AG09309 (cell line): ENCODE results near the gene SLC8A1.

Experiments used
- DNase-seq: peaks from one replicate; pipeline ENCODE4 v3.0.0-alpha.2; 2010; ENCODE audit warnings: low read depth
- H3K4me3 ChIP-seq: 2 replicates; pipeline ENCODE4 v1.5.1; 2011; ENCODE audit warnings: mild to moderate bottlenecking, low read depth, low read length, moderate library complexity; ENCODE audit not compliant: control insufficient read depth
- TF ChIP-seq, protein P1 (sequence below): IDR thresholded peaks from 2 replicates; pipeline ENCODE4 v1.5.1; 2011; ENCODE audit warnings: mild to moderate bottlenecking, low read depth, low read length, inconsistent platforms; ENCODE audit not compliant: insufficient read depth, control insufficient read depth; ENCODE audit errors: missing control alignments

Gene SLC8A1

DNA sequence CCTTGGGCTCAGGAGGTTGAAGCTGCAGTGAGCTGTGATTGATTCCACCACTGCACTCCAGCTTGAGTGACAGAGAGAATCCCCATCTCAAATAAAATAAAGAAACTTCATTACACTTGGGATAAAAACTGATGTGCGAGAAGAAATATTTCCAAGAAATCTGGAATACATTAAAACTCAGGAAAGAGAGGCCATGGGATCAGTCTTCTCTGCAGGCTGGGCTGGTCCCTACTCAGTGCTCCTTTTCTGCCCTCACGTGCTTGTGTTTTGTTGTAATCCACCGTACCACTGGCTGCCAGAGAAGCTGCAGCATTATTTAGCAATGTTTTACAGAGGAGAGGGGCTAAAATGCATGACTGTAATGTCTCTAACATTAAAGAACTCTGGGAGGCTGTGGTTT is 282.0 kb downstream of the SLC8A1 start:
- TF ChIP-seq, protein P1, sequence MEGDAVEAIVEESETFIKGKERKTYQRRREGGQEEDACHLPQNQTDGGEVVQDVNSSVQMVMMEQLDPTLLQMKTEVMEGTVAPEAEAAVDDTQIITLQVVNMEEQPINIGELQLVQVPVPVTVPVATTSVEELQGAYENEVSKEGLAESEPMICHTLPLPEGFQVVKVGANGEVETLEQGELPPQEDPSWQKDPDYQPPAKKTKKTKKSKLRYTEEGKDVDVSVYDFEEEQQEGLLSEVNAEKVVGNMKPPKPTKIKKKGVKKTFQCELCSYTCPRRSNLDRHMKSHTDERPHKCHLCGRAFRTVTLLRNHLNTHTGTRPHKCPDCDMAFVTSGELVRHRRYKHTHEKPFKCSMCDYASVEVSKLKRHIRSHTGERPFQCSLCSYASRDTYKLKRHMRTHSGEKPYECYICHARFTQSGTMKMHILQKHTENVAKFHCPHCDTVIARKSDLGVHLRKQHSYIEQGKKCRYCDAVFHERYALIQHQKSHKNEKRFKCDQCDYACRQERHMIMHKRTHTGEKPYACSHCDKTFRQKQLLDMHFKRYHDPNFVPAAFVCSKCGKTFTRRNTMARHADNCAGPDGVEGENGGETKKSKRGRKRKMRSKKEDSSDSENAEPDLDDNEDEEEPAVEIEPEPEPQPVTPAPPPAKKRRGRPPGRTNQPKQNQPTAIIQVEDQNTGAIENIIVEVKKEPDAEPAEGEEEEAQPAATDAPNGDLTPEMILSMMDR: no peak
- no peak for DNase-seq
- H3K4me3 ChIP-seq: no peak overlapping the region

DNA sequence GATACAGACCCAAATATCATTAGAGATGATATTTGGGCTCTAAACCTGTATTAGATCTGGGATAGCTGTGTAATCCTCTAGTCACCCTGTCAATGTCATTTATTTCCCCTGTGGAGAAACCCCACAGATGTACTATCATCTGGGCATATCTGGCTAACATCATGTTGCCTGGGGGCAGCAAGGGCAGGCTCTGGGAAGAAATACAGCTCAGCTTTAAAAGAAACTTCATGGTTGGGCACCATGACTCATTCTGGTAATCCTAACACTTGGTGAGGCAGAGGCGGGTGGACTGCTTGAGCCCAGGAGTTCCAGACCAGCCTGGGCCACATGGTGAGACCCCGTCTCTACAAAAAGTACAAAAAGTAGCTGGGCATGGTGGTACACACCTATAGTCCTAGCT is 282.5 kb downstream of the SLC8A1 start:
- TF ChIP-seq, protein P1: no peak
- no peak overlapping the region for H3K4me3 ChIP-seq
- no peak for DNase-seq

DNA sequence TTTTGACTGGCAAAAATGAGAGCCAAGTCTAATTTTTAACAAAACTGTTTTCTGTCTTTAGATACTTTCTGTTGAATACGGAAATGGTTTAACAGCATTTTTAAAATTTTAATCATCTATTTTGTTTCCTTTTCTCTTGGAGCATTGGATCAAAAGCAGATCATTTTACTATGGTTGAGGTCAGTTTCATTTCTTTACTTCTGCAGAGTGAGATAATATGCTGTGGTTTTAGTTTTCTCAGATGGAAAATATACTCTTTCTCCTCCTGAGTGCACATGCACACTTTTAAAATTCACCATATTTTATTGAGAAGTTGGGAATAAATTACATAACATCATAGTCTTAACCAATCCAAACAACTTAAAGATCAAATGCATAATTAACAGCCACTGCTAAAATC is 283.3 kb downstream of the SLC8A1 start:
- no peak overlapping the region for H3K4me3 ChIP-seq

DNA sequence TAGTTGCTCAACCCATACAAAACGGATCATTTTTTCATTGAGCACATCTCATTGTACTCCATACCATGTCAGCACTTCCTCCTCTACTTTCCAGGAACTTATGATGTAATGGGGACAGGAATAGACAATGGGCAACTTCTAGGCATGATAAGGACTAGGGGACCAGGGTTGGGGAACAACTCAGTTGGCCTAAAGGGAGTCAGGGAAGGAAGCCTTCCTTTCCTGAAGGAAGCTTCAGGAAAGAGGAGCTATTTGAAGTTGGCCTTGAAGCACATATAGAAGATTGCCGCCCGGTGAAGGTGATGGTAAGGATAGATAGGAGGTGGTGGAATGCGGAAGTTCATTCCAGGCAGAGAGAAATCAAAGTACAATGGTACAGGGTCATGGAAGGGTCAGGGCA is 283.9 kb downstream of the SLC8A1 start:
- DNase-seq: no peak
- H3K4me3 ChIP-seq: no peak overlapping the region
- TF ChIP-seq, protein P1: no peak

More for the DNA sequence above, 283.3 kb downstream of the SLC8A1 start:
- TF ChIP-seq, protein P1: no peak
- DNase-seq: no peak

DNA sequence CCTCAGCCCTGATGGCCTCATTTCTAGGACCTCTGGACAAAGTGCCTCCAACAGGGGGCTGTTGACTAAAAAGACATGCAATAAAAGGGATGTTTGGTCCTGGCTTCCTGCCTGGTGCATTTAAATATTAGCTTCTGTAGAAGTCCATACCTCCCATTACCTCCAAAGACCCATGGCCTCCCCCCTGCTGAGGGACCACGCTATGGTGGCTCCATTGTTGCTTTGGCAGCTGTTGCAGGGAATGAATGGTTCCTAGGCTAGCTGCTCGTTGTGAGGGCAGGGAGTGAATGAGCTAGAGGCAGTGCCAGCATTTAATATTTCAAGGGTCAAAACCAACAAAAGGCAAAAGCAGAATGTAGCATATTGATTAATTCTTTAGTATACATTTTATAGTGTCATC is 285.9 kb downstream of the SLC8A1 start:
- TF ChIP-seq, protein P1: no peak
- DNase-seq: no peak
- H3K4me3 ChIP-seq: no peak overlapping the region

DNA sequence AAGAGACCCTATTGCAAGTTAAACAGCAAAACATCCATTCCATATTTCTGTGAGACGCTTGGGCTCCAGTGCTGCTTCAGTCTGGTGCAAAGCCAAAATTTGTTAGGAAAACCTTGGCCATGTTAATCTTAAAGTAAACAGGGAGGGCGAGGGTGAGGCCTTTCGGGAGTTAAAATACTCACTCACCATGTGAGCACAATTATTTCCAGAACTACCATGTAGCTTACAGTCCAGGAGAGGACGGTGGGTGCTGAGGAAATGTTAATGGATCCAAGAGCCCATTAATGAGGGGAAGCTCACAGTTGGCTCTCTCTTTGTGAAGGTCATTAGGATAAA is 286.4 kb downstream of the SLC8A1 start:
- TF ChIP-seq, protein P1: no peak
- no peak overlapping the region for H3K4me3 ChIP-seq
- no peak for DNase-seq

DNA sequence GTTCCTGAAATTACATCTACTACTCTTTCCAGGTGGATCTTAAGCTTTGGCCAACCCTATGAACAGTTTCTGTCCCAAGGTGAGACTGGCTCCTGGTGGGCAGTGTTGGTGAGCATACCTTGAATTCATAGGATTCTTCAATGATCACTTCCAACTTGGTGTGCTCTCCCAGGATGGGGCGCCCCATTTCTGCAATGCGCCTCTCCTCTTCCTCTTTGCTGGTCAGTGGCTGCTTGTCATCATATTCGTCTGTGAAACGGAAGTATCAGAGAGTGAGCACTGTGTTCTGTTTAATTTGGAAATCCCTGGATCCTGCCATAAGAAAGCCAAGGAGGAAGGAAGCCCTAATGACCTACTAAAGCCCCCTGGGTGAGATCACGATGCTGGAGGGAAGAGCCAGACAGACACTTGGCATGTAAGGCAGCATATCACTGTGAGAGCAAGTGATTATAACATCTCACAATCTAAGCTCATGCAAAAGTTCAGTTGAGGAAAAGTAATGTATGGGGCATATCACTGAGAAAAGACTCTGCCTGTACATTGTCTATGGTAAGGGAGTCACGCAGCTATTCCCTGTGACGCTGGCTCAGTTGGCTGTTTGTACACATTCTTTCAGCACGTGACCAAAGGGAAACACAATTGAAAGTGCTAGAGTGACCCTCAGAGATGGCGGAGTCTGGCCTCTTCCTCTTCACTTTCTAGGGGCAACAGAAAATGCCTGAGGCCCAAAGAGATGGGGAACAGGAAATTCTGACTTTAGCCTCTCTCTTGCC is 287.0 kb downstream of the SLC8A1 start:
- DNase-seq: no peak

More for the DNA sequence above, 287.0 kb downstream of the SLC8A1 start:
- TF ChIP-seq, protein P1: no peak
- H3K4me3 ChIP-seq: no peak overlapping the region
